ENCODE measurements around the gene RASL10A.
"Not testable (repeated sequence)": the region's sequence is repeated elsewhere in the genome, so short reads cannot be mapped to it uniquely, and the experiment has no call there.

The RASL10A gene

DNA sequence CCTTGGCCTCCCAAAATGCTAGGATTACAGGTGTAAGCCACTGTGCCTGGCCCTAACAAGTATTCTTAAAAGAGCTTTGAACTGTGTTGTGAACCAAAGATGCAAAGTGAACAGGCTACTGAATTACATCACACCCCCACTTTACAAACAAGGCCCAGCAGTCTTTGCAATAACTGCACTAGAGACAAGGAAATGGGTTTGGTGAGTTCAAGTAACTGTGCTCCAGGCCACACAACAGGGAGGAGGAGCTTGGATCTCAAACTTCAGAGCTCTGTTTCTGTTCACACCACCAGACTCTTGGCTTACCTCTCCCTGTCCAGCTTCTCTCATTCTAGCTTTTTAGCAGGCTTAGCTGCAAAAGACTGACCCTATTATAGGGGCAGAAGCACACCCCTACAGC, 30.4 kb upstream of the RASL10A start:
- Histone ChIP-seq H3K27me3 (ENCODE audit: control insufficient read depth, insufficient read depth, low read length) (no peaks in the 10 kb centered on the region), H3K9me3 (ENCODE audit: control insufficient read depth, insufficient read depth, low read length) (no peaks in the 10 kb centered on the region), H3K36me3 (ENCODE audit: control insufficient read depth, insufficient read depth, low read length) (peaks cover 64% of the 10 kb centered on the region), H3K9ac (ENCODE audit: low read depth, low read length) (no peak overlapping the region), H3K4me3 (ENCODE audit: low read depth, low read length) (no peak overlapping the region), H3K4me1 (ENCODE audit: control insufficient read depth, insufficient read depth, low read length) (no peaks in the 10 kb centered on the region)

DNA sequence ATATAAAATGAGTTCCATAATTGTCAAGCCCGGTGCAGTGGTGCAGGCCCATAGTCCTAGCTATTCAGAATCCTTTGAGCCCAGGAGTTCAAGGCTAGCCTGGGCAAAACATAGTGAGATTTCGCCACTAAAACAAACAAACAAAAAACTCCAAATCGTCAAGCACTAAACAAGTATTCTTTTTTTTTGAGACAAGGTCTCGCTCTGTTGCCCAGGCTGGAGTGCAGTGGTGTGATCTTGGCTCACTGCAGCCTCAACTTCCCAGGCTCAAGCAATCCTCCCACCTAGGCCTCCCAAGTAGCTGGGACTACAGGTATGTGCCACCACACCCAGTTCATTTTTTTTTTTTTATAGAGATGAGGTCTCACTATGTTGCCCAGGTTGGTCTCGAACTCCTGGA, 29.4 kb upstream of the RASL10A start:
- H3K9ac ChIP-seq (ENCODE audit: low read depth, low read length); H3K4me3 ChIP-seq (ENCODE audit: low read depth, low read length); H3K9me3 ChIP-seq (ENCODE audit: control insufficient read depth, insufficient read depth, low read length); H3K27me3 ChIP-seq (ENCODE audit: control insufficient read depth, insufficient read depth, low read length); H3K4me1 ChIP-seq (ENCODE audit: control insufficient read depth, insufficient read depth, low read length): not testable (repeated sequence)
- peaks cover 63% of the 10 kb centered on the region for H3K36me3 ChIP-seq (ENCODE audit: control insufficient read depth, insufficient read depth, low read length)

DNA sequence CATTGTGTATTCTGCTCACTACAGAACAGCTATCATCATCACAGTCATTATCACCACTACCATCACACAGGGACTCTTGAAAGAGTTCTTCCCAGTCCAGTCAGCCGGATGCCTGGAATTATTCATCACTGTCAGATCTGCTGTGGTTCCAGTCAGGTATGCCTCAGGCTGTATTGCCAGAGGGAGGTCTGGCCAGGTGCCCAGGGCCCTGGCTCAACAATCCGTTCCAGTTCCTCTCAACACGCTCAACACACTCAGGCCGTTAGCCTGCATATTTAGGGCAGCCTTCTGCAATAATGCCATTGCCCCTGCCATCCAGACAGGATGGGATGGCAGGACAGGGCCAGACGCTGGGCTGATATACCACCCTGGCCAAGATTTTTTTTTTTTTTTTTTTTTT, 28.6 kb upstream of the RASL10A start:
- no peaks in the 10 kb centered on the region for H3K9me3 ChIP-seq (ENCODE audit: control insufficient read depth, insufficient read depth, low read length)
- H3K4me1 ChIP-seq (ENCODE audit: control insufficient read depth, insufficient read depth, low read length), result no peaks in the 10 kb centered on the region
- peaks cover 63% of the 10 kb centered on the region for H3K36me3 ChIP-seq (ENCODE audit: control insufficient read depth, insufficient read depth, low read length)
- no peaks in the 10 kb centered on the region for H3K27me3 ChIP-seq (ENCODE audit: control insufficient read depth, insufficient read depth, low read length)
- no peak overlapping the region for H3K4me3 ChIP-seq (ENCODE audit: low read depth, low read length)
- no peak overlapping the region for H3K9ac ChIP-seq (ENCODE audit: low read depth, low read length)

DNA sequence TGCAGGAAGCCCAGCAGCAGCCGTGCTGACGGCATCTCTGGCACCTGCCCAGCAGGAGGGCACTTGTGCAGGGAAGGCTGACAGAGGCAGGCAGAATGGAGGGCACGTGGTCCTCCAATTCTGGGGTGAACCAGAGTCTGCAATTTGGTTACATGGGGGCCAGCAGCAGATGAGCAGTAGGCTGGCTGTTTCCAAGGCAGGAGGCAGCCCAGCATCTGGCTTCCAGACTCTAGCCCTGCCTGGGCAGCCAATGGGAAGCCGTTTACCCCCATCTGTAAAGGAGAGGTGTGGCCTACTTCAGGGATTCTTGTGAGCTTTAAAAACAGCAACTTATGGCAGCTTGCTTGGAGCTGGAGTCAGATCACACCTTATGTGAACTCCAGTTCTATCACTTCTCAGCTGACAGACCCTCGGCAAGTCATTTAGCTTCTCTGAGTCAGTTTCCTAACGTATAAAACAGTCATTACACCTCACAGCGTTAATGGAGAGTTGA, 27.9 kb upstream of the RASL10A start:
- no peaks in the 10 kb centered on the region for H3K27me3 ChIP-seq (ENCODE audit: control insufficient read depth, insufficient read depth, low read length)
- no peak overlapping the region for H3K4me3 ChIP-seq (ENCODE audit: low read depth, low read length)
- H3K36me3 ChIP-seq (ENCODE audit: control insufficient read depth, insufficient read depth, low read length), result peaks cover 66% of the 10 kb centered on the region
- H3K4me1 ChIP-seq (ENCODE audit: control insufficient read depth, insufficient read depth, low read length), result no peaks in the 10 kb centered on the region
- H3K9me3 ChIP-seq (ENCODE audit: control insufficient read depth, insufficient read depth, low read length), result no peaks in the 10 kb centered on the region
- no peak overlapping the region for H3K9ac ChIP-seq (ENCODE audit: low read depth, low read length)

- H3K9ac ChIP-seq (ENCODE audit: low read depth, low read length), result no peak overlapping the region
- no peaks in the 10 kb centered on the region for H3K4me1 ChIP-seq (ENCODE audit: control insufficient read depth, insufficient read depth, low read length)
- H3K9me3 ChIP-seq (ENCODE audit: control insufficient read depth, insufficient read depth, low read length), result no peaks in the 10 kb centered on the region
- H3K36me3 ChIP-seq (ENCODE audit: control insufficient read depth, insufficient read depth, low read length), result peaks cover 61% of the 10 kb centered on the region
- no peak overlapping the region for H3K4me3 ChIP-seq (ENCODE audit: low read depth, low read length)
- H3K27me3 ChIP-seq (ENCODE audit: control insufficient read depth, insufficient read depth, low read length), result no peaks in the 10 kb centered on the region
Measured at GRCh38 chr22:29342577-29343312, 27.2 kb upstream of the RASL10A start.

GRCh38 chr22:29342177-29342576, 26.7 kb upstream of the RASL10A start:
- Histone ChIP-seq H3K4me3 (ENCODE audit: low read depth, low read length) (no peak overlapping the region), H3K36me3 (ENCODE audit: control insufficient read depth, insufficient read depth, low read length) (peaks cover 66% of the 10 kb centered on the region), H3K4me1 (ENCODE audit: control insufficient read depth, insufficient read depth, low read length) (no peaks in the 10 kb centered on the region), H3K27me3 (ENCODE audit: control insufficient read depth, insufficient read depth, low read length) (no peaks in the 10 kb centered on the region), H3K9ac (ENCODE audit: low read depth, low read length) (no peak overlapping the region), H3K9me3 (ENCODE audit: control insufficient read depth, insufficient read depth, low read length) (no peaks in the 10 kb centered on the region)

DNA sequence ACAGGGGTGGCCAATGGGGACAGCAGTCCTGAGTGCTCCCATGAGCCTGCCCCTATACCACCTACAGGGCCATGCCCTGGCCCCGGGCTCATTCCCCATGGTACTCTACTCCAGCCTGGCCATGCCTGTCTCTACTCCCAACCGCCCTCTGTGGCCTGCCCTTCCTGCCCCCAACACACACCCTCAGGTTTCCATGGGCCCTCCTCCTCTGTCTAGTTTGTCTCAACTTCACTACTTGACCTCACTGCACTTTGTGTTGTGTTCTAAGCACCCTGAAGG, 26.3 kb upstream of the RASL10A start:
- H3K9me3 ChIP-seq (ENCODE audit: control insufficient read depth, insufficient read depth, low read length), result no peaks in the 10 kb centered on the region
- H3K9ac ChIP-seq (ENCODE audit: low read depth, low read length), result no peak overlapping the region
- H3K27me3 ChIP-seq (ENCODE audit: control insufficient read depth, insufficient read depth, low read length), result no peaks in the 10 kb centered on the region
- peaks cover 67% of the 10 kb centered on the region for H3K36me3 ChIP-seq (ENCODE audit: control insufficient read depth, insufficient read depth, low read length)
- H3K4me3 ChIP-seq (ENCODE audit: low read depth, low read length), result no peak overlapping the region
- H3K4me1 ChIP-seq (ENCODE audit: control insufficient read depth, insufficient read depth, low read length), result no peaks in the 10 kb centered on the region

GRCh38 chr22:29341056-29341848, 25.8 kb upstream of the RASL10A start:
- no peaks in the 10 kb centered on the region for H3K9me3 ChIP-seq (ENCODE audit: control insufficient read depth, insufficient read depth, low read length)
- H3K27me3 ChIP-seq (ENCODE audit: control insufficient read depth, insufficient read depth, low read length), result no peaks in the 10 kb centered on the region
- H3K4me1 ChIP-seq (ENCODE audit: control insufficient read depth, insufficient read depth, low read length), result no peaks in the 10 kb centered on the region
- peaks cover 64% of the 10 kb centered on the region for H3K36me3 ChIP-seq (ENCODE audit: control insufficient read depth, insufficient read depth, low read length)
- no peak overlapping the region for H3K4me3 ChIP-seq (ENCODE audit: low read depth, low read length)
- no peak overlapping the region for H3K9ac ChIP-seq (ENCODE audit: low read depth, low read length)

- Histone ChIP-seq H3K36me3 (ENCODE audit: control insufficient read depth, insufficient read depth, low read length) (peaks cover 66% of the 10 kb centered on the region), H3K4me1 (ENCODE audit: control insufficient read depth, insufficient read depth, low read length) (no peaks in the 10 kb centered on the region)
Measured at GRCh38 chr22:29340566-29340965, 25.1 kb upstream of the RASL10A start.

GRCh38 chr22:29339381-29340235, 24.1 kb upstream of the RASL10A start:
- H3K9me3 ChIP-seq (ENCODE audit: control insufficient read depth, insufficient read depth, low read length), result no peaks in the 10 kb centered on the region
- peaks cover 69% of the 10 kb centered on the region for H3K36me3 ChIP-seq (ENCODE audit: control insufficient read depth, insufficient read depth, low read length)
- no peak overlapping the region for H3K4me3 ChIP-seq (ENCODE audit: low read depth, low read length)
- H3K9ac ChIP-seq (ENCODE audit: low read depth, low read length), result no peak overlapping the region
- no peaks in the 10 kb centered on the region for H3K27me3 ChIP-seq (ENCODE audit: control insufficient read depth, insufficient read depth, low read length)
- no peaks in the 10 kb centered on the region for H3K4me1 ChIP-seq (ENCODE audit: control insufficient read depth, insufficient read depth, low read length)

More at GRCh38 chr22:29340566-29340965, 25.1 kb upstream of the RASL10A start:
- Histone ChIP-seq H3K9ac (ENCODE audit: low read depth, low read length) (no peak overlapping the region), H3K4me3 (ENCODE audit: low read depth, low read length) (no peak overlapping the region), H3K9me3 (ENCODE audit: control insufficient read depth, insufficient read depth, low read length) (no peaks in the 10 kb centered on the region), H3K27me3 (ENCODE audit: control insufficient read depth, insufficient read depth, low read length) (no peaks in the 10 kb centered on the region)

DNA sequence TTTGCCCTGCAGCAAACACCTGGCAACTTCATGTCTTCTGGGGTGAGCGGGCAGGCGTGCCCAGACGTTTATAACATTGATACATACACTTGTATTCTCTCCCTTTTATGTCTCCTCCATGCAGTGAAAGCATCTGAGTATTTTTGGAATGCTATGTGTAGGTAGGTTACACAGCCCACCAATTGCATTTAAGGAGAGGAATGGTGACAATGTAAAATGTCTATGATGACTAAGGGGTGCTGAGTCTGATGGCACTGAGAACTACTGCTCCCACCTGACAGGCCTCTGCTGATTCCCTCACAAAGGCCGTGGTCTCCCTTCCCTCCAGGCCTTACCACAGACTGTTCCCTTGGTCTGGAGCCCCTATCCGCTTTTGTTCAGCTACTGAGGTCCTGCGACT, 22.9 kb upstream of the RASL10A start:
- H3K36me3 ChIP-seq (ENCODE audit: control insufficient read depth, insufficient read depth, low read length), result peaks cover 69% of the 10 kb centered on the region
- no peaks in the 10 kb centered on the region for H3K4me1 ChIP-seq (ENCODE audit: control insufficient read depth, insufficient read depth, low read length)

More for the DNA sequence above, 22.9 kb upstream of the RASL10A start:
- no peaks in the 10 kb centered on the region for H3K27me3 ChIP-seq (ENCODE audit: control insufficient read depth, insufficient read depth, low read length)
- no peak overlapping the region for H3K4me3 ChIP-seq (ENCODE audit: low read depth, low read length)
- no peak overlapping the region for H3K9ac ChIP-seq (ENCODE audit: low read depth, low read length)
- no peaks in the 10 kb centered on the region for H3K9me3 ChIP-seq (ENCODE audit: control insufficient read depth, insufficient read depth, low read length)

Data from iPS-15b (cell line).